ENCODE data around the gene ARMH4. TPM values are rescaled to one million over a fixed set of nuclear protein-coding genes. Genes with fewer than 3 reads are reported as not detected.

The ARMH4 gene
- total RNA-seq, 1 experiment from 2014 or later, result 42.6 TPM

DNA sequence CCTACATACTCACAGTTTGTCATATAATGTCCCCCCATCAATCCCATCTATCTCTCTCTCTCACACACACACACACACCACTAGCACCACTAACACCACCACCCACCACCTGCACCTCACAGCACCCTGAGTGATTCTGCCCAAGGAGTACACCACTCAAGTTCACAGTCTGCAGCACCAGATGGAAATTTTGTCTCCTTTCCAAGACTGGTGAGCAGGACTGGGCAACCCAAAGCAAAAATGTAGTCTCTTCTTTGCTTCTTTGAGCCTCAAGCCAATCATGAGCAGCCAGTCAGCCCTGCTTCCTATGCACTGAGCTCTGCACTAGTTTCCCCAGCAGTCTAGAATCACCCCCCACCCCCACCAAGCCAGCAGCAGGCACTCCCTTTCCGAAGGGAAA is 15.0 kb upstream of the ARMH4 start:
- no CpG with 5 or more reads among the region's 1 CpG for WGBS (ENCODE audit: extremely low coverage, insufficient read length, low lambda C conversion rate)
- Histone ChIP-seq H2BK20ac (ENCODE audit: low read depth, low read length, poor library complexity, severe bottlenecking) (no peak overlapping the region), H2BK120ac (ENCODE audit: low read depth, low read length, poor library complexity, severe bottlenecking) (no peak overlapping the region), H3K4ac (ENCODE audit: low read depth, low read length) (no peak overlapping the region), H3K18ac (ENCODE audit: insufficient read length, low read depth, low read length) (no peak overlapping the region), H3T11ph (ENCODE audit: low read length) (no peak overlapping the region), H3K14ac (ENCODE audit: insufficient read depth, low read length) (no peak overlapping the region), H4K91ac (ENCODE audit: insufficient read length, low read depth, low read length) (no peak overlapping the region), H3K4me2 (ENCODE audit: insufficient read depth, insufficient read length, low read length) (no peak overlapping the region), H3K23ac (ENCODE audit: insufficient read length, low read depth, low read length) (no peak overlapping the region), H3K79me1 (ENCODE audit: insufficient read depth, low read depth, low read length, poor library complexity, severe bottlenecking) (no peaks in the 10 kb centered on the region), H3K4me1 (ENCODE audit: insufficient read depth, low read length) (no peaks in the 10 kb centered on the region), H2BK5ac (ENCODE audit: insufficient read length, low read length) (no peak overlapping the region), H3K9ac (ENCODE audit: extremely low read depth, insufficient read length, low read length) (no peak overlapping the region), H2BK15ac (ENCODE audit: low read depth, low read length) (no peak overlapping the region), H3K27ac (ENCODE audit: insufficient read length, low read depth, low read length) (no peak overlapping the region), H4K20me1 (ENCODE audit: control insufficient read depth, insufficient read depth, insufficient read length) (no peaks in the 10 kb centered on the region), H4K5ac (ENCODE audit: insufficient read length, low read depth, low read length) (no peak overlapping the region), H4K8ac (replicated peaks; ENCODE audit: insufficient read length, low read depth, low read length) (no peak overlapping the region), H2AK5ac (ENCODE audit: insufficient read length, low read length) (no peak overlapping the region), H3K56ac (ENCODE audit: insufficient read length, low read depth, low read length) (no peak overlapping the region), H3K27me3 (ENCODE audit: insufficient read depth, low read length) (no peaks in the 10 kb centered on the region), H3K9me3 (ENCODE audit: control insufficient read depth, low read depth, low read length) (no peaks in the 10 kb centered on the region), H3K23me2 (ENCODE audit: insufficient read length, low read depth, low read length, poor library complexity, severe bottlenecking) (no peaks in the 10 kb centered on the region), H2AFZ (ENCODE audit: low read length) (no peak overlapping the region), H3K79me2 (ENCODE audit: insufficient read depth, low read length) (no peaks in the 10 kb centered on the region), H2BK12ac (ENCODE audit: insufficient read length, low read depth, low read length) (no peak overlapping the region)
- H3K9me3 Mint-ChIP-seq, result no peaks in the 10 kb centered on the region
- peaks cover 13 to 20% of the 10 kb centered on the region in 2 experiments for H3K4me1 Mint-ChIP-seq
- H3K27me3 Mint-ChIP-seq (ENCODE audit: low read depth), result no peaks in the 10 kb centered on the region
- no peak overlapping the region for H3K4me3 Mint-ChIP-seq
- DNase-seq, result no peak
- no peaks in the 10 kb centered on the region for H3K36me3 Mint-ChIP-seq (ENCODE audit: insufficient read depth in 1 of 3, low read depth in 3 of 3)
- TF ChIP-seq, protein P1, sequence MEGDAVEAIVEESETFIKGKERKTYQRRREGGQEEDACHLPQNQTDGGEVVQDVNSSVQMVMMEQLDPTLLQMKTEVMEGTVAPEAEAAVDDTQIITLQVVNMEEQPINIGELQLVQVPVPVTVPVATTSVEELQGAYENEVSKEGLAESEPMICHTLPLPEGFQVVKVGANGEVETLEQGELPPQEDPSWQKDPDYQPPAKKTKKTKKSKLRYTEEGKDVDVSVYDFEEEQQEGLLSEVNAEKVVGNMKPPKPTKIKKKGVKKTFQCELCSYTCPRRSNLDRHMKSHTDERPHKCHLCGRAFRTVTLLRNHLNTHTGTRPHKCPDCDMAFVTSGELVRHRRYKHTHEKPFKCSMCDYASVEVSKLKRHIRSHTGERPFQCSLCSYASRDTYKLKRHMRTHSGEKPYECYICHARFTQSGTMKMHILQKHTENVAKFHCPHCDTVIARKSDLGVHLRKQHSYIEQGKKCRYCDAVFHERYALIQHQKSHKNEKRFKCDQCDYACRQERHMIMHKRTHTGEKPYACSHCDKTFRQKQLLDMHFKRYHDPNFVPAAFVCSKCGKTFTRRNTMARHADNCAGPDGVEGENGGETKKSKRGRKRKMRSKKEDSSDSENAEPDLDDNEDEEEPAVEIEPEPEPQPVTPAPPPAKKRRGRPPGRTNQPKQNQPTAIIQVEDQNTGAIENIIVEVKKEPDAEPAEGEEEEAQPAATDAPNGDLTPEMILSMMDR (conservative IDR thresholded peaks at IDR 0.05), result no peak
- H3K27ac Mint-ChIP-seq, result peak overlapping the region in 2 of 3 experiments; percentile 45 to 53; a peak in 3 of 7 replicates

Measured in H9 (cell line).